HL-60 (cell line): ENCODE results near the gene FSTL4.

Experiments
- DNase-seq, 2 experiments: peaks; one replicate each; pipeline ENCODE4 v3.0.0-alpha.2; 2010 to 2020; ENCODE audit warnings: low read depth in 1 of 2, low spot score in 1 of 2
- H3K27ac ChIP-seq: fragments of 250-450 bp; sonication (Bioruptor Pico); replicated peaks from 2 replicates; pipeline ENCODE4 v1.5.1; 2020; ENCODE audit warnings: mild to moderate bottlenecking, moderate library complexity
- H3K27me3 ChIP-seq: fragments of 250-450 bp; sonication (Bioruptor Pico); 2 replicates; pipeline ENCODE4 v1.5.1; 2021; ENCODE audit warnings: mild to moderate bottlenecking, moderate library complexity; ENCODE audit not compliant: insufficient read depth, poor library complexity, severe bottlenecking
- H3K4me3 ChIP-seq: replicated peaks from 2 replicates; pipeline ENCODE4 v1.5.1; 2011; ENCODE audit warnings: mild to moderate bottlenecking, control low read depth, low read length; ENCODE audit not compliant: insufficient read depth
- CTCF ChIP-seq: IDR thresholded peaks from one replicate; pipeline ENCODE4 v1.5.1; 2011; ENCODE audit warnings: low read length, control low read depth, inconsistent platforms; ENCODE audit not compliant: insufficient read depth
- GABPA ChIP-seq: IDR thresholded peaks from 2 replicates; pipeline ENCODE4 v1.6.1; 2012; ENCODE audit warnings: low read depth
- POLR2AphosphoS5 ChIP-seq: IDR thresholded peaks from 2 replicates; pipeline ENCODE4 v1.6.1; 2012; ENCODE audit warnings: low read depth
- REST ChIP-seq: IDR thresholded peaks from 2 replicates; pipeline ENCODE4 v1.6.1; 2012; ENCODE audit warnings: low read depth; ENCODE audit not compliant: insufficient replicate concordance
- SPI1 ChIP-seq: IDR thresholded peaks from 2 replicates; pipeline ENCODE4 v1.6.1; 2012; ENCODE audit warnings: low read depth, mild to moderate bottlenecking, borderline replicate concordance

The FSTL4 gene

GRCh38 chr5:133391354-133392136 lies 220.8 kb downstream of the FSTL4 start:
- H3K27me3 ChIP-seq: no peaks in the 10 kb centered on the region
- TF ChIP-seq POLR2AphosphoS5 (no peak), CTCF (no peak), SPI1 (no peak), GABPA (no peak), REST (no peak)
- H3K4me3 ChIP-seq: no peak overlapping the region
- DNase-seq: no peak
- no peak overlapping the region for H3K27ac ChIP-seq

- Histone ChIP-seq H3K27ac (no peak overlapping the region), H3K4me3 (no peak overlapping the region), H3K27me3 (no peaks in the 10 kb centered on the region)
- no peak for DNase-seq
- TF ChIP-seq REST (no peak), GABPA (no peak), POLR2AphosphoS5 (no peak), SPI1 (no peak), CTCF (no peak)
Observed at GRCh38 chr5:133390416-133391353, 221.7 kb downstream of the FSTL4 start.

GRCh38 chr5:133389066-133389590 lies 223.2 kb downstream of the FSTL4 start:
- DNase-seq: no peak

More at GRCh38 chr5:133389066-133389590, 223.2 kb downstream of the FSTL4 start:
- Histone ChIP-seq H3K4me3 (no peak overlapping the region), H3K27me3 (no peaks in the 10 kb centered on the region), H3K27ac (no peak overlapping the region)
- TF ChIP-seq POLR2AphosphoS5 (no peak), SPI1 (no peak), CTCF (no peak), REST (no peak), GABPA (no peak)
